Progenitor cell of endocrine pancreas (in vitro differentiated cells): ENCODE measurements around the gene TFR2. TPM values are rescaled to one million over a fixed set of nuclear protein-coding genes. Genes with fewer than 3 reads are reported as not detected.

Source experiments
- DNase-seq: peaks from one replicate; pipeline ENCODE4 v3.0.0; 2021; ENCODE audit warnings: low spot score; ENCODE audit not compliant: unreplicated experiment
- H3K27ac Mint-ChIP-seq: 2 replicates; pipeline ENCODE4 v1.8.0; 2021; ENCODE audit warnings: mild to moderate bottlenecking, moderate library complexity, mixed read lengths
- H3K27me3 Mint-ChIP-seq: 2 replicates; pipeline ENCODE4 v1.8.0; 2021; ENCODE audit warnings: mixed read lengths
- H3K36me3 Mint-ChIP-seq: 2 replicates; pipeline ENCODE4 v1.8.0; 2022; ENCODE audit warnings: mixed read lengths; ENCODE audit not compliant: insufficient read depth
- H3K4me1 Mint-ChIP-seq: 2 replicates; pipeline ENCODE4 v1.8.0; 2021; ENCODE audit warnings: low read depth, mixed read lengths
- H3K4me3 Mint-ChIP-seq: 2 replicates; pipeline ENCODE4 v1.8.0; 2021; ENCODE audit warnings: low read depth, mild to moderate bottlenecking, moderate library complexity, mixed read lengths
- H3K9me3 Mint-ChIP-seq: 2 replicates; pipeline ENCODE4 v1.8.0; 2021; ENCODE audit warnings: low read depth, mixed read lengths
- CTCF ChIP-seq: fragments of 200-600 bp; sonication (generic); IDR thresholded peaks from one replicate; pipeline ENCODE4 v1.5.0; 2021; ENCODE audit warnings: antibody characterized with exemption, mild to moderate bottlenecking; ENCODE audit not compliant: unreplicated experiment
- total RNA-seq: library from RNA; stranded (reverse); gene quantifications from 2 replicates; pipeline ENCODE4 v1.2.1, GENCODE V29; 2021

Gene TFR2
- total RNA-seq, 1 donor from 2014 or later: 0.93 TPM

GRCh38 chr7:100640517-100641440 lies 573 bp downstream of the TFR2 start:
- no peak overlapping the region for H3K4me3 Mint-ChIP-seq
- H3K9me3 Mint-ChIP-seq: no peaks in the 10 kb centered on the region
- peaks cover 13% of the 10 kb centered on the region for H3K27me3 Mint-ChIP-seq
- H3K4me1 Mint-ChIP-seq: peaks cover 14% of the 10 kb centered on the region
- no peak for DNase-seq
- no peak for TF ChIP-seq CTCF
- no peaks in the 10 kb centered on the region for H3K36me3 Mint-ChIP-seq
- H3K27ac Mint-ChIP-seq: no peak overlapping the region

- no peak for TF ChIP-seq CTCF
- DNase-seq: no peak
- peaks cover 9% of the 10 kb centered on the region for H3K27me3 Mint-ChIP-seq
- H3K4me3 Mint-ChIP-seq: no peak overlapping the region
- no peaks in the 10 kb centered on the region for H3K9me3 Mint-ChIP-seq
- no peaks in the 10 kb centered on the region for H3K36me3 Mint-ChIP-seq
- no peak overlapping the region for H3K27ac Mint-ChIP-seq
- peaks cover 14% of the 10 kb centered on the region for H3K4me1 Mint-ChIP-seq
These were observed 1.3 kb downstream of the TFR2 start for GRCh38 chr7:100639995-100640516.

- peak; percentile 54 for TF ChIP-seq CTCF
- DNase-seq: peak; percentile 31
- no peak overlapping the region for H3K27ac Mint-ChIP-seq
- no peaks in the 10 kb centered on the region for H3K9me3 Mint-ChIP-seq
- H3K36me3 Mint-ChIP-seq: no peaks in the 10 kb centered on the region
- peaks cover 1% of the 10 kb centered on the region for H3K4me1 Mint-ChIP-seq
- H3K27me3 Mint-ChIP-seq: peaks cover 54% of the 10 kb centered on the region
- peak overlapping the region; percentile 63 for H3K4me3 Mint-ChIP-seq
These were observed 8.2 kb downstream of the TFR2 start for GRCh38 chr7:100632951-100633717.

- peaks cover 1% of the 10 kb centered on the region for H3K4me1 Mint-ChIP-seq
These were observed 11.3 kb downstream of the TFR2 start for GRCh38 chr7:100630066-100630465.

More at GRCh38 chr7:100630066-100630465, 11.3 kb downstream of the TFR2 start:
- no peaks in the 10 kb centered on the region for H3K9me3 Mint-ChIP-seq
- no peak overlapping the region for H3K27ac Mint-ChIP-seq
- H3K27me3 Mint-ChIP-seq: peaks cover 65% of the 10 kb centered on the region
- no peaks in the 10 kb centered on the region for H3K36me3 Mint-ChIP-seq
- no peak overlapping the region for H3K4me3 Mint-ChIP-seq
- no peak for DNase-seq
- TF ChIP-seq CTCF: no peak
